ENCODE measurements around the gene TMED8.
A peak's percentile ranks its signal among the peaks of the same experiment; 100 is the strongest.

The TMED8 gene

GRCh38 chr14:77378701-77379100 lies 1.8 kb upstream of the TMED8 start:
- peaks cover 12% of the 10 kb centered on the region for H3K27me3 Mint-ChIP-seq (ENCODE audit: low read depth)
- peaks cover 18% of the 10 kb centered on the region for H3K36me3 Mint-ChIP-seq (ENCODE audit: low read depth)
- H3K9me3 Mint-ChIP-seq, result no peaks in the 10 kb centered on the region
- no peak overlapping the region for H3K27ac Mint-ChIP-seq
- peaks cover 23% of the 10 kb centered on the region for H3K4me1 Mint-ChIP-seq (ENCODE audit: low read depth)
- no peak overlapping the region for H3K4me3 Mint-ChIP-seq

- Mint-ChIP-seq H3K27me3 (ENCODE audit: low read depth) (peaks cover 12% of the 10 kb centered on the region), H3K4me1 (ENCODE audit: low read depth) (peaks cover 32% of the 10 kb centered on the region), H3K9me3 (no peaks in the 10 kb centered on the region), H3K27ac (no peak overlapping the region), H3K4me3 (no peak overlapping the region), H3K36me3 (ENCODE audit: low read depth) (peaks cover 22% of the 10 kb centered on the region)
Measured at GRCh38 chr14:77377502-77377844, 579 bp upstream of the TMED8 start.

GRCh38 chr14:77375973-77376770 lies 722 bp downstream of the TMED8 start:
- peaks cover 35% of the 10 kb centered on the region for H3K4me1 Mint-ChIP-seq (ENCODE audit: low read depth)
- H3K4me3 Mint-ChIP-seq, result peak overlapping the region; percentile 94
- H3K9me3 Mint-ChIP-seq, result no peaks in the 10 kb centered on the region
- peaks cover 10% of the 10 kb centered on the region for H3K27me3 Mint-ChIP-seq (ENCODE audit: low read depth)
- H3K36me3 Mint-ChIP-seq (ENCODE audit: low read depth), result peaks cover 24% of the 10 kb centered on the region
- peak overlapping the region; percentile 87 for H3K27ac Mint-ChIP-seq

GRCh38 chr14:77375164-77375950 lies 1.5 kb downstream of the TMED8 start:
- Mint-ChIP-seq H3K9me3 (no peaks in the 10 kb centered on the region), H3K27me3 (ENCODE audit: low read depth) (peaks cover 2% of the 10 kb centered on the region), H3K36me3 (ENCODE audit: low read depth) (peaks cover 24% of the 10 kb centered on the region), H3K4me3 (peak overlapping the region; percentile 94), H3K4me1 (ENCODE audit: low read depth) (peaks cover 35% of the 10 kb centered on the region), H3K27ac (peak overlapping the region; percentile 87)

- peak overlapping the region; percentile 29 for H3K4me3 Mint-ChIP-seq
- H3K27ac Mint-ChIP-seq, result peak overlapping the region; percentile 23
- peaks cover 47% of the 10 kb centered on the region for H3K4me1 Mint-ChIP-seq (ENCODE audit: low read depth)
- H3K9me3 Mint-ChIP-seq, result no peaks in the 10 kb centered on the region
- peaks cover 24% of the 10 kb centered on the region for H3K36me3 Mint-ChIP-seq (ENCODE audit: low read depth)
- H3K27me3 Mint-ChIP-seq (ENCODE audit: low read depth), result no peaks in the 10 kb centered on the region
Measured at GRCh38 chr14:77372304-77372841, 4.5 kb downstream of the TMED8 start.

GRCh38 chr14:77369285-77369684 lies 7.6 kb downstream of the TMED8 start:
- H3K4me1 Mint-ChIP-seq (ENCODE audit: low read depth), result peaks cover 29% of the 10 kb centered on the region
- H3K27ac Mint-ChIP-seq, result no peak overlapping the region

GRCh38 chr14:77364146-77364545 lies 12.7 kb downstream of the TMED8 start:
- Mint-ChIP-seq H3K4me3 (no peak overlapping the region), H3K9me3 (no peaks in the 10 kb centered on the region), H3K36me3 (ENCODE audit: low read depth) (peaks cover 5% of the 10 kb centered on the region), H3K27ac (no peak overlapping the region), H3K4me1 (ENCODE audit: low read depth) (peaks cover 15% of the 10 kb centered on the region), H3K27me3 (ENCODE audit: low read depth) (no peaks in the 10 kb centered on the region)

More at GRCh38 chr14:77369285-77369684, 7.6 kb downstream of the TMED8 start:
- H3K27me3 Mint-ChIP-seq (ENCODE audit: low read depth), result no peaks in the 10 kb centered on the region
- no peak overlapping the region for H3K4me3 Mint-ChIP-seq
- H3K36me3 Mint-ChIP-seq (ENCODE audit: low read depth), result peaks cover 11% of the 10 kb centered on the region
- no peaks in the 10 kb centered on the region for H3K9me3 Mint-ChIP-seq

- H3K27ac Mint-ChIP-seq, result no peak overlapping the region
- peaks cover 8% of the 10 kb centered on the region for H3K36me3 Mint-ChIP-seq (ENCODE audit: low read depth)
- no peak overlapping the region for H3K4me3 Mint-ChIP-seq
- no peaks in the 10 kb centered on the region for H3K9me3 Mint-ChIP-seq
- H3K27me3 Mint-ChIP-seq (ENCODE audit: low read depth), result no peaks in the 10 kb centered on the region
- H3K4me1 Mint-ChIP-seq (ENCODE audit: low read depth), result peaks cover 13% of the 10 kb centered on the region
Measured at GRCh38 chr14:77359626-77360025, 17.3 kb downstream of the TMED8 start.

GRCh38 chr14:77356899-77357298 lies 20.0 kb downstream of the TMED8 start:
- H3K36me3 Mint-ChIP-seq (ENCODE audit: low read depth), result peaks cover 8% of the 10 kb centered on the region
- no peak overlapping the region for H3K27ac Mint-ChIP-seq
- H3K4me3 Mint-ChIP-seq, result no peak overlapping the region
- no peaks in the 10 kb centered on the region for H3K9me3 Mint-ChIP-seq
- peaks cover 10% of the 10 kb centered on the region for H3K4me1 Mint-ChIP-seq (ENCODE audit: low read depth)
- H3K27me3 Mint-ChIP-seq (ENCODE audit: low read depth), result no peaks in the 10 kb centered on the region

- Mint-ChIP-seq H3K9me3 (no peaks in the 10 kb centered on the region), H3K4me3 (no peak overlapping the region), H3K36me3 (ENCODE audit: low read depth) (peaks cover 6% of the 10 kb centered on the region), H3K4me1 (ENCODE audit: low read depth) (peaks cover 10% of the 10 kb centered on the region), H3K27ac (no peak overlapping the region), H3K27me3 (ENCODE audit: low read depth) (no peaks in the 10 kb centered on the region)
Measured at GRCh38 chr14:77355811-77356210, 21.1 kb downstream of the TMED8 start.

- no peak overlapping the region for H3K4me3 Mint-ChIP-seq
- no peaks in the 10 kb centered on the region for H3K27me3 Mint-ChIP-seq (ENCODE audit: low read depth)
- H3K36me3 Mint-ChIP-seq (ENCODE audit: low read depth), result peaks cover 14% of the 10 kb centered on the region
- peaks cover 2% of the 10 kb centered on the region for H3K4me1 Mint-ChIP-seq (ENCODE audit: low read depth)
- no peak overlapping the region for H3K27ac Mint-ChIP-seq
- H3K9me3 Mint-ChIP-seq, result no peaks in the 10 kb centered on the region
Measured at GRCh38 chr14:77353469-77354141, 23.3 kb downstream of the TMED8 start.

GRCh38 chr14:77347751-77348150 lies 29.1 kb downstream of the TMED8 start:
- Mint-ChIP-seq H3K4me1 (ENCODE audit: low read depth) (no peaks in the 10 kb centered on the region), H3K27ac (no peak overlapping the region), H3K4me3 (no peak overlapping the region), H3K9me3 (no peaks in the 10 kb centered on the region), H3K36me3 (ENCODE audit: low read depth) (peaks cover 16% of the 10 kb centered on the region), H3K27me3 (ENCODE audit: low read depth) (no peaks in the 10 kb centered on the region)

- Mint-ChIP-seq H3K27ac (no peak overlapping the region), H3K27me3 (ENCODE audit: low read depth) (no peaks in the 10 kb centered on the region), H3K4me3 (no peak overlapping the region), H3K4me1 (ENCODE audit: low read depth) (no peaks in the 10 kb centered on the region), H3K9me3 (no peaks in the 10 kb centered on the region), H3K36me3 (ENCODE audit: low read depth) (peaks cover 16% of the 10 kb centered on the region)
Measured at GRCh38 chr14:77346495-77346894, 30.4 kb downstream of the TMED8 start.

GRCh38 chr14:77344377-77344996 lies 32.4 kb downstream of the TMED8 start:
- Mint-ChIP-seq H3K4me1 (ENCODE audit: low read depth) (no peaks in the 10 kb centered on the region), H3K9me3 (no peaks in the 10 kb centered on the region), H3K27ac (no peak overlapping the region), H3K27me3 (ENCODE audit: low read depth) (no peaks in the 10 kb centered on the region), H3K4me3 (no peak overlapping the region), H3K36me3 (ENCODE audit: low read depth) (peaks cover 12% of the 10 kb centered on the region)

Data from T-helper 1 cell treated with Interleukin-12 subunit alpha and Interleukin-12 subunit beta and Interleukin-4 antibody, amounts not matched to agents 30 μg/mL and 1 μg/mL, for 36 hours (primary cell).